Neural crest cell (in vitro differentiated cells): ENCODE measurements around the gene EVA1C. TPM values are rescaled to one million over a fixed set of nuclear protein-coding genes. Genes with fewer than 3 reads are reported as not detected.
A peak's percentile ranks its signal among the peaks of the same experiment; 100 is the strongest.

Experiments used
- DNase-seq: peaks from one replicate; pipeline ENCODE4 v3.0.0; 2021; ENCODE audit warnings: low read depth, mixed read lengths, low spot score
- H3K27ac Mint-ChIP-seq: one replicate; pipeline ENCODE4 v1.8.0; 2021; ENCODE audit warnings: mild to moderate bottlenecking, mixed read lengths; ENCODE audit not compliant: unreplicated experiment
- H3K27me3 Mint-ChIP-seq: 2 replicates; pipeline ENCODE4 v1.8.0; 2021; ENCODE audit warnings: low read depth, mild to moderate bottlenecking, mixed read lengths
- H3K36me3 Mint-ChIP-seq: 2 replicates; pipeline ENCODE4 v1.8.0; 2021; ENCODE audit warnings: low read depth, mild to moderate bottlenecking, mixed read lengths
- H3K4me1 Mint-ChIP-seq: 2 replicates; pipeline ENCODE4 v1.8.0; 2021; ENCODE audit warnings: mixed read lengths
- H3K4me3 Mint-ChIP-seq: one replicate; pipeline ENCODE4 v1.8.0; 2021; ENCODE audit warnings: mild to moderate bottlenecking, mixed read lengths
- H3K9me3 Mint-ChIP-seq: 2 replicates; pipeline ENCODE4 v1.8.0; 2021; ENCODE audit warnings: mixed read lengths
- total RNA-seq: library from RNA; stranded (reverse); gene quantifications from 2 replicates; pipeline ENCODE4 v1.2.1, GENCODE V29; 2021
- TF ChIP-seq, protein P1 (sequence below): fragments of 200-600 bp; sonication (generic); conservative IDR thresholded peaks from 2 replicates; pipeline ENCODE4 v1.5.0; 2021; ENCODE audit warnings: antibody characterized with exemption, mild to moderate bottlenecking

The EVA1C gene
- total RNA-seq, 1 donor from 2014 or later: not detected

DNA sequence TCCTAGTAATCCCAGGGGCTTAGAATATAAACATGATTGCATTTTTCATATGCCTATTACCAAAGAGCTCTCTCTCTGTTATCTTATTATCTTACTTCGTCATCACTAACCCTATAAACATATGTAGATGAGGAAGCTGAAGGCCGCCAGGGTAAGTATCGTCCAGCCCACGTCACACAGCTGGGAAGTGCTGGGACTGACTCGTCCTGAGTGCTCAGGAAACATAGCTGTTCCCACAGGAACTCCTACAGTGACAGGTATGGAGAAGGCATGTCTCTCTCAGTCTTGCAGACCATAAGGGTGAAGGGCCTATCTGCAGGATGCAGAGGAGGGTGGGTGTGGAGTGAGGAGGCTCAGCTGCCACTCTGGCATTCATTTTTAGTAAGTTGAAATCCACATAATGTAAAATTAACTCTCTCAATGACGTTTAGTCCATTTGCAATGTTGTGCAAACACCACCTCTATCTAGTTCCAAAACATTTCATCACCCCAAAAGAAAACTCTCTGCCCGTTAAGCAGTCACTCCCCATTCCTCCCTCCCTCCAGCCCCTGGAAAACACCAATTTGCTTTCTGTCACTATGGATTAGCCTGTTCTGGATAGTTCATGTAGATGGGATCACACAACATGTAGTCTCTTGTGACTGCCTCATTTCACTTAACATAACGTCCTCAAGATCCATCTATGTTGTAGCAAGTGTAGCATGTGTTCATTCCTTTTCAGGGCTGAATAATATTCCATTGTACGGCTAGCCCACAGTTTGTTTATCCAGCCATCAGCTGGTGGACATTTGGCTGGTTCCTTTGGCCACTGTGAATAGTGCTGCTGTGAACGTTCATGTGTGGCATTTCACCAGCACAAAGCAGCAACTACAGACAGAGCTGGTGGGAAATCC lies 104.5 kb downstream of the EVA1C start:
- H3K27me3 Mint-ChIP-seq: no peaks in the 10 kb centered on the region
- H3K36me3 Mint-ChIP-seq: no peaks in the 10 kb centered on the region
- H3K4me1 Mint-ChIP-seq: no peaks in the 10 kb centered on the region
- no peaks in the 10 kb centered on the region for H3K9me3 Mint-ChIP-seq
- TF ChIP-seq, protein P1, sequence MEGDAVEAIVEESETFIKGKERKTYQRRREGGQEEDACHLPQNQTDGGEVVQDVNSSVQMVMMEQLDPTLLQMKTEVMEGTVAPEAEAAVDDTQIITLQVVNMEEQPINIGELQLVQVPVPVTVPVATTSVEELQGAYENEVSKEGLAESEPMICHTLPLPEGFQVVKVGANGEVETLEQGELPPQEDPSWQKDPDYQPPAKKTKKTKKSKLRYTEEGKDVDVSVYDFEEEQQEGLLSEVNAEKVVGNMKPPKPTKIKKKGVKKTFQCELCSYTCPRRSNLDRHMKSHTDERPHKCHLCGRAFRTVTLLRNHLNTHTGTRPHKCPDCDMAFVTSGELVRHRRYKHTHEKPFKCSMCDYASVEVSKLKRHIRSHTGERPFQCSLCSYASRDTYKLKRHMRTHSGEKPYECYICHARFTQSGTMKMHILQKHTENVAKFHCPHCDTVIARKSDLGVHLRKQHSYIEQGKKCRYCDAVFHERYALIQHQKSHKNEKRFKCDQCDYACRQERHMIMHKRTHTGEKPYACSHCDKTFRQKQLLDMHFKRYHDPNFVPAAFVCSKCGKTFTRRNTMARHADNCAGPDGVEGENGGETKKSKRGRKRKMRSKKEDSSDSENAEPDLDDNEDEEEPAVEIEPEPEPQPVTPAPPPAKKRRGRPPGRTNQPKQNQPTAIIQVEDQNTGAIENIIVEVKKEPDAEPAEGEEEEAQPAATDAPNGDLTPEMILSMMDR: no peak
- H3K4me3 Mint-ChIP-seq: no peak overlapping the region
- H3K27ac Mint-ChIP-seq: no peak overlapping the region
- no peak for DNase-seq

DNA sequence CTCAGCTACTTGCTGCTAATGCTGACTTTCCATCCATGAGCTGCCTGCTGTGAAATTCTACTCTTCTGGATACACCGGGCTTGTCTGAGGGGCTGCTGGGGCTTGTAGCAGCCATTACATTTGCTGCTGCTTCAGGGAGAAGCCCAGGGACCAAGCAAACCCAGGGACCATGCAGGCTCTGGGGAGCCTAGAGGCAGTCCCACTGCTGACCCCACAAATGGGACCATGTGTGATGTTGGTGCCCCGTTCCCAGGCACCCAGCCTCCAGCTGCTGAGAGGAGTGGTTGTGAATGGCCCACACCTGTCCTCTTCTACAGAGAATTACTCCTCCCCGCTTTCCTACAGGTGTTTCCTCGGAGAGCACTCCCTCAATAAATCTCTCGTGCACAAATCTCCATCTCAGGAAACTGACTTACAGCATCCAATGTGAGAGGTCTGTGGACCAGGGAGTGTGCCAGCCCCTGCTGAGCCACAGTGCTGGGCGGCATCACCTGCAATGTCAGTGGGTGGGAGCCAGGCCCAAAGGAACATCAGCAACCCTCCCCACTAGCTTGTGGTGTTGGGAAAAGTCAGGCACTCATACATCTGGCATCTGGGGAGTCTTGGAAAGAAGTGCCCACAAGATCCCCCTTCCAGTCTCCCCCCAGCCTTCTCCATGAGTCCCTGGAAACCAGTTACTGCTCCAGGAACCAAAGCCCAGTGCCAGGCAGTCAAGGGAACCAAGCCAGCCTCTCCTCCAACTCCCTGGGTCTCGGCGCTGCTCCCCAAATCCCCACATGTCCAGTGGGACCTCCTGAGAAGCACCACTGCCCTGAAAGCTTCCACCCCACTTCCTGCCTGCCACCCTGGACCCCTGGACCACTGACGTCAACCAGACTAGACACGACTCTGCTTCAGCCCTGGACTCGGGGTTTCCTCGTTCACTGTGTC lies 107.7 kb downstream of the EVA1C start:
- TF ChIP-seq, protein P1: no peak
- no peak for DNase-seq
- Mint-ChIP-seq H3K4me1 (peaks cover 5% of the 10 kb centered on the region), H3K36me3 (no peaks in the 10 kb centered on the region), H3K9me3 (no peaks in the 10 kb centered on the region), H3K27ac (no peak overlapping the region), H3K27me3 (no peaks in the 10 kb centered on the region), H3K4me3 (no peak overlapping the region)

DNA sequence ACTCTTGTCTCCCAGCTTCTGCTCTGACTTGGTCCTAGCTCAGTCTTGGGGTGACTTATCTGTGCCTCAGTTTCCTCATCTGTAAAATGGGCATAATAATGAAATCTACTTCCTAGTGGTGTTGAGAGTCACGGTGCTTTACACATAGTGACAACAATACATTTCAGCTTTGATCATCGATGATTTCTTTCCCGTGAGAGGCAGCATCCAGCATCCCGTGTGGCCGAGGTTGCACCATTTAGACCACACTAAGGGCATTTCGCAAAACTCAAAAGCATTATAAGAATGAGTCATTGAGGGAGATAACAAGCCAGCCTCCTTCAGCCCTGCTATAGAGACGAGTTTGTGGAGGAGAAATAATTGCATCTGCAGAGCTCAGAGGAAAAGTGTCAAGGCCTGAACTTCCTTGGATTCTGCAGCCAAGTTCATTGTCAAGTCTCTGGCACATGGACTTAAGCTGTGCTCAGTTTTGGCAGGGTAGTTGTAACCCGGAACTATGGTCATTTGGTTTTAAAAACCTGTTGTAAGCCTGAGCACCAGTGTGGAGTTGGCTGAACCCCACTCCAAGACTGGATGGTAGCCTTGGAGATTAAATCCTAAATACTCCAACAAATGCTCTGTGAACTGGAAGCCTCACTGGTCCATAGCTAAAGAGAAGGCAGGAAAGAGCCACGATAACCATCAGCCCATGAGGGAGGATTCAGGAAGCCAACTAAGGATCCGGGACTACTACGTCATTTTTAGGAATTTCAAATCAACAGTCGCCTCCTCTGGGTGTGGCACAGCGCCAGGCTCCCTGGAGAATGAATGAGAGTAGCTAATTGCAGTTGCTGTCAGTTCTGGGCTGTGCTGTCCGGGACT lies 108.6 kb downstream of the EVA1C start:
- Mint-ChIP-seq H3K4me1 (peaks cover 5% of the 10 kb centered on the region), H3K9me3 (no peaks in the 10 kb centered on the region), H3K27ac (peak overlapping the region; percentile 0), H3K36me3 (no peaks in the 10 kb centered on the region), H3K4me3 (no peak overlapping the region), H3K27me3 (no peaks in the 10 kb centered on the region)
- TF ChIP-seq, protein P1: no peak
- no peak for DNase-seq

DNA sequence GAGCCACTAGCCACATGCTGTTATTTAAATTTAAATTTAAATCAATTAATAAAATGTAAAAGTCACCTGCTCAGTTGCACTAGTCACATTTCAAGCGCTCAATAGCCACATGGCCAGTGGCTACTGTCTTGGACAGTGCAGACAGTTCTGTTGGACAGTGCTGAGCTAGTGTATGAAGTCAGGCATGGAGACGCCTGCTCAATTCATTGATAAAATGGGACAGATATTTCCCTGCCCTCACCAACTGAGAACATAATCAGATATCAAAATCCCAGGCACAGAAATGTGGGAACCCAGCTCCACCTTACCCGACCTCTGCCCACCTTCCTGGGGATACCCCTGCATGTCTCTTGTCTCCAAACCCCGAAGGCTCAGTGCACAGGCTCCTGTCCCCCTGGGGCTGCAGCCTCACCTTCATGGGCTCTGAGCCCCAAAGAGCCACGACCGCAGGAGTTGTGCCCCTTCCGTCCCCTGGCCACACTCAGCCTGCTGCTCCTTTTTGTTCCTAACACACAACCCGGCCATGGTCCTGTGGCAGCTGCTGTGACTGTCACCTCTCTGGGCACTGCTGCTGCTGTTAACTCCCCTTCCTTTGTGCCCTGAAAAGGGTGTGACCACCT lies 109.3 kb downstream of the EVA1C start:
- Mint-ChIP-seq H3K36me3 (no peaks in the 10 kb centered on the region), H3K27me3 (no peaks in the 10 kb centered on the region), H3K27ac (no peak overlapping the region), H3K4me3 (no peak overlapping the region), H3K4me1 (peaks cover 5% of the 10 kb centered on the region), H3K9me3 (no peaks in the 10 kb centered on the region)
- DNase-seq: no peak
- TF ChIP-seq, protein P1: no peak
